ENCODE data around the gene ADD3.
"Not testable (repeated sequence)": the region's sequence is repeated elsewhere in the genome, so short reads cannot be mapped to it uniquely, and the experiment has no call there.

Gene ADD3

GRCh38 chr10:110110338-110110737 is 102.6 kb downstream of the ADD3 start:
- no peak for TF ChIP-seq CTCF (IDR thresholded peaks at IDR 0.05; ENCODE audit: low read depth, low read length)

GRCh38 chr10:110113670-110114337 is 106.0 kb downstream of the ADD3 start:
- TF ChIP-seq CTCF (IDR thresholded peaks at IDR 0.05; ENCODE audit: low read depth, low read length): no peak
- H3K4me3 ChIP-seq (ENCODE audit: low read depth, low read length): no peak overlapping the region

More at GRCh38 chr10:110110338-110110737, 102.6 kb downstream of the ADD3 start:
- no peak overlapping the region for H3K4me3 ChIP-seq (ENCODE audit: low read depth, low read length)

GRCh38 chr10:110114668-110115067 is 106.9 kb downstream of the ADD3 start:
- not testable (repeated sequence) for H3K4me3 ChIP-seq (ENCODE audit: low read depth, low read length)

- no peak overlapping the region for H3K4me3 ChIP-seq (ENCODE audit: low read depth, low read length)
- no peak for TF ChIP-seq CTCF (IDR thresholded peaks at IDR 0.05; ENCODE audit: low read depth, low read length)
Measured at GRCh38 chr10:110115784-110116520, 108.2 kb downstream of the ADD3 start.

GRCh38 chr10:110118891-110119621 is 111.3 kb downstream of the ADD3 start:
- TF ChIP-seq CTCF (IDR thresholded peaks at IDR 0.05; ENCODE audit: low read depth, low read length): no peak
- H3K4me3 ChIP-seq (ENCODE audit: low read depth, low read length): no peak overlapping the region

GRCh38 chr10:110123594-110123993 is 115.8 kb downstream of the ADD3 start:
- no peak for TF ChIP-seq CTCF (IDR thresholded peaks at IDR 0.05; ENCODE audit: low read depth, low read length)
- no peak overlapping the region for H3K4me3 ChIP-seq (ENCODE audit: low read depth, low read length)

- TF ChIP-seq CTCF (IDR thresholded peaks at IDR 0.05; ENCODE audit: low read depth, low read length): no peak
- H3K4me3 ChIP-seq (ENCODE audit: low read depth, low read length): no peak overlapping the region
Measured at GRCh38 chr10:110129490-110129889, 121.7 kb downstream of the ADD3 start.

All from WI38 (cell line).